Lower leg skin (tissue), 4 donors: ENCODE measurements around the gene ZNF462. TPM values are rescaled to one million over a fixed set of nuclear protein-coding genes. Genes with fewer than 3 reads are reported as not detected.

ENCODE experiments used
- DNase-seq, 2 donors: peaks; one replicate each; pipeline ENCODE4 v3.0.0-alpha.2; 2019; ENCODE audit warnings: low spot score in 2 of 2
- H3K4me3 ChIP-seq: fragments of 200-600 bp; sonication (generic); 2 replicates; pipeline ENCODE4 v1.5.1; 2017; ENCODE audit warnings: mild to moderate bottlenecking, low read depth; ENCODE audit not compliant: poor library complexity, severe bottlenecking
- POLR2A ChIP-seq, 2 donors: fragments of 450-650 bp; IDR thresholded peaks; one replicate each; pipeline ENCODE4 v1.6.1; 2016 to 2017; ENCODE audit warnings: antibody characterized with exemption in 2 of 2, mild to moderate bottlenecking in 1 of 2, moderate library complexity in 1 of 2
- WGBS, 2 donors: methylation state at CpG; one replicate each; pipeline ENCODE4 v1.1.5; 2018; 5-methylcytosine and 5-hydroxymethylcytosine counted together
- intact Hi-C: fragments of 100-400 bp; cut with DNase I; formaldehyde crosslinking; loops from one replicate; pipeline ENCODE4 v1.15.0; 2023; ENCODE audit warnings: low total_unique reads
- total RNA-seq, 4 donors: library from RNA; depleted of rRNA; stranded (reverse); fragments of >200 nt; gene quantifications; one replicate each; pipeline ENCODE4 v1.1.0, GENCODE V29; 2016
- TF ChIP-seq, protein P1 (sequence below), 3 donors: fragments of 450-650 bp; IDR thresholded peaks; one replicate each; pipeline ENCODE4 v1.5.1; 2016; ENCODE audit warnings: antibody characterized with exemption in 3 of 3, mild to moderate bottlenecking in 3 of 3, moderate library complexity in 2 of 3

The ZNF462 gene
- total RNA-seq, 4 donors from 2014 or later, result 13.3 to 19.9 (median 16.2) TPM

DNA sequence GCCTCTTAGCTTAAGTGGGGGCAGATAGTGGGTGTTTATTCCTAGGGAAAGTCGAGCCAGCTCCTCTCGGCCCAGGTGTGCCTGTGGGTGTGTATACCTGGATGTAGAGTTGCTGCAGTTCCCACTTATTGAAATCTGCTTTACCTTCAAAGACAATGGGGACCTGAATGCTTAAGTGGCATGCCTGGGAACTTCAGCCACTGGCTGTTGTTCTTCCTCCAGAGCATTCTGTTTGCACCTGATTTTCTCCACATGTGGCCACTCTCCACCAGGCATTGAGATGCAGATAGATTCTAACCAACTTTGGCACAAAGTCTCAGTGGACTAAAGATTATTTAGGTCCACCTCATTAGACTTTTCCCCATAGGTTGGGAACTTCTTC, 186.8 kb downstream of the ZNF462 start:
- DNase-seq, result no peak
- TF ChIP-seq POLR2A (IDR thresholded peaks at IDR 0.05), result no peak
- TF ChIP-seq, protein P1, sequence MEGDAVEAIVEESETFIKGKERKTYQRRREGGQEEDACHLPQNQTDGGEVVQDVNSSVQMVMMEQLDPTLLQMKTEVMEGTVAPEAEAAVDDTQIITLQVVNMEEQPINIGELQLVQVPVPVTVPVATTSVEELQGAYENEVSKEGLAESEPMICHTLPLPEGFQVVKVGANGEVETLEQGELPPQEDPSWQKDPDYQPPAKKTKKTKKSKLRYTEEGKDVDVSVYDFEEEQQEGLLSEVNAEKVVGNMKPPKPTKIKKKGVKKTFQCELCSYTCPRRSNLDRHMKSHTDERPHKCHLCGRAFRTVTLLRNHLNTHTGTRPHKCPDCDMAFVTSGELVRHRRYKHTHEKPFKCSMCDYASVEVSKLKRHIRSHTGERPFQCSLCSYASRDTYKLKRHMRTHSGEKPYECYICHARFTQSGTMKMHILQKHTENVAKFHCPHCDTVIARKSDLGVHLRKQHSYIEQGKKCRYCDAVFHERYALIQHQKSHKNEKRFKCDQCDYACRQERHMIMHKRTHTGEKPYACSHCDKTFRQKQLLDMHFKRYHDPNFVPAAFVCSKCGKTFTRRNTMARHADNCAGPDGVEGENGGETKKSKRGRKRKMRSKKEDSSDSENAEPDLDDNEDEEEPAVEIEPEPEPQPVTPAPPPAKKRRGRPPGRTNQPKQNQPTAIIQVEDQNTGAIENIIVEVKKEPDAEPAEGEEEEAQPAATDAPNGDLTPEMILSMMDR (IDR thresholded peaks at IDR 0.05), result no peak
- WGBS, 2 donors, result 32 to 52% methylated on average over 2 of the region's 2 CpGs
- H3K4me3 ChIP-seq, result no peak overlapping the region
- intact Hi-C loops, result no loop called here

DNA sequence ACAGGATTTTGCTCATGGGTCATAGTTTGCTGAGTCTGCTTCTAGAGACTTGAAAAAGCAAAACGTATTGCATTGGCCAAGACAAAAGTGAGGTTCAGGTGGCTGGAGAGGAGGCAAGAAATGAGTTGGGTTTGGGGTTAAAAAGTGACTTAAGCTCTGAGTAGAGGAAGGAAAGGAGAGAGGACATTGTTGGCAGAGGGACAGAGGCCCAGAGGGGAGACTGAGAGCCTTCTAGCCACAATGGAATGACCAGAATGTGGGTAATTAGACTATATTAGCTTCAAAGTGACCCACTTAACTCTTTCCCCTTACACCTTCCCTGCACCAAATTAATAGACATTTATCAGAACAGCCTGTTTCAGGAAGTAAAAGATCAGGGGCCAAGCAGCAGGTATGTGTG, 188.4 kb downstream of the ZNF462 start:
- intact Hi-C loops, result no loop called here
- DNase-seq, result no peak
- 54 to 62% methylated on average over 1 of the region's 1 CpG for WGBS, 2 donors
- TF ChIP-seq, protein P1 (IDR thresholded peaks at IDR 0.05), result no peak
- TF ChIP-seq POLR2A (IDR thresholded peaks at IDR 0.05), result no peak
- no peak overlapping the region for H3K4me3 ChIP-seq

DNA sequence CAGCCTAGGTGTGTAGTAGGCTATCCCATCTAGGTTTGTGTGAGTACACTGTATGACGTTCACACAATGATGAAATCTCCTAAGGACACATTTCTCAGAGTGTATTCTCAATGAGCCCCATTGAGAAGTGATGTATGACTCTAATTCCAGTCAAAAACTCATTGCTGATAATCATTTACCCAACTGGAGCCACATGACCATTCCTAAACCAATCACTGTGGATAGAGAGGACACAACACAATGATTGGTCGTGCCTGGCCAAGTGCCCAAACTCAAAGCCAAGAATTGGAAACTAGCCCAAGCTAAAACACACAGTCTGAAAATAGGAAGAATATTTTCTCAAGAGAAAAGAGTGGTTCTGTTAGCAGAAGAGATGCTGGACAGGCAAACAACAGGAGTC, 191.2 kb downstream of the ZNF462 start:
- intact Hi-C loops, result no loop called here
- H3K4me3 ChIP-seq, result no peak overlapping the region
- 53 to 72% methylated on average over 2 of the region's 2 CpGs for WGBS, 2 donors
- no peak for TF ChIP-seq POLR2A (IDR thresholded peaks at IDR 0.05)
- TF ChIP-seq, protein P1 (IDR thresholded peaks at IDR 0.05), result no peak
- no peak for DNase-seq

DNA sequence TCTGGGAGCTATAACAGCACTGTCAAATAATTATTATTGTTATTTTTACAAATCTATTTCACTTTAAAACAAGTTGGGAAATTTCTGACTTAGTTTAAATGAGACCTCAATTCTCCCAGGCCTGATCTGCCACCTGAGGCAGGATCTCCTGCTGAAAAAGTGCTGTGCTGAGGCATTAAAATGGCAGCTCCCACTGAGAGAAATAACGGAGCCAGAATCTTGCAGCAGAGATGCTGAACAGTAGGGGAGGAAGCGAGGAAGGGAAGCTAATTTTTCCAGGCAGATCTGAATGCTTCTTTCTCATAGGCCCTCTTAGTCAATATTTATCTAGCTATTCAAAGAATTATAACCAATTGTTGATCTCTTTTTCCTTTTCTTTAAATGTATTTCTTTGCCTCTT, 196.3 kb downstream of the ZNF462 start:
- no peak for DNase-seq
- intact Hi-C loops, result no loop called here
- no peak overlapping the region for H3K4me3 ChIP-seq
- TF ChIP-seq, protein P1 (IDR thresholded peaks at IDR 0.05), result no peak
- TF ChIP-seq POLR2A (IDR thresholded peaks at IDR 0.05), result no peak
- 71 to 74% methylated on average over 2 of the region's 2 CpGs for WGBS, 2 donors

DNA sequence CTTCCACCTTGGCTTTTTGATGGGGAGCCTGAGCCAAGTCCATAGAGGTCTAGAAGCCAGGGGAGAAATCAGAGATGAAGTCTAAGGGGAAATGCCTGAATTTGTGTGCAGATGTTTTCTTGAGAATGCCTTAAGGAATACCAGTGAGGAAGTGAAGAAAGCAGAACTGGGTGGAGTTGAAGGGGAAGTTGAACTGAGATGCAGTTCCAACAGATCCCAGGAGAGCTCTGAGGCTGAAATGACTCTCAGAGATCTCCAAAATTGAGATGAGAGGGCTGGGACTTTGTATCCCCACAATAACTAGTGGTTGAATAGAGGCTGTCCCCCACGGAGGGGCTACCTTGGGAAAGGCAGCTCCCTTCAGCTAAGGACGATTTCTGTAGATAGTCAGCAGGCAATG, 197.1 kb downstream of the ZNF462 start:
- no peak overlapping the region for H3K4me3 ChIP-seq
- TF ChIP-seq, protein P1 (IDR thresholded peaks at IDR 0.05), result no peak
- no peak for TF ChIP-seq POLR2A (IDR thresholded peaks at IDR 0.05)
- DNase-seq, result no peak
- 76 to 81% methylated on average over 2 of the region's 2 CpGs for WGBS, 2 donors
- intact Hi-C loops, result loop anchor here (5.0 kb wide), 1 partner anchor 668 kb away; no protein-coding TSS in a partner anchor
